OCI-LY7 (cell line): ENCODE results near the gene FAM107A. TPM values are rescaled to one million over a fixed set of nuclear protein-coding genes. Genes with fewer than 3 reads are reported as not detected.

Source experiments
- BruUV-seq: library from RNA; stranded (reverse); fragments of 400-500 nt; replicated peaks from 2 replicates; lab custom pipeline; 2021; lab: Mats Ljungman, UMichigan
- CTCF ChIA-PET: fragments of 300-600 bp; sonication (Branson Sonifier 250); formaldehyde crosslinking; loops from one replicate; lab custom pipeline; 2022; ENCODE audit warnings: antibody characterized with exemption; ENCODE audit not compliant: unreplicated experiment; lab: Charles Lee
- POLR2A ChIA-PET: fragments of 300-600 bp; sonication (Branson Sonifier 250); formaldehyde crosslinking; loops from one replicate; lab custom pipeline; 2022; ENCODE audit warnings: antibody characterized with exemption; lab: Charles Lee
- DNase-seq: peaks from one replicate; pipeline ENCODE4 v3.0.0-alpha.2; 2015; ENCODE audit warnings: low spot score
- H2AFZ ChIP-seq: fragments of 200-600 bp; sonication (generic), shearing (Covaris generic); 2 replicates; pipeline ENCODE4 v1.6.1; 2014; ENCODE audit warnings: mild to moderate bottlenecking, antibody characterized with exemption, low read length, moderate library complexity
- H3K27ac ChIP-seq: fragments of 200-600 bp; sonication (generic); 2 replicates; pipeline ENCODE4 v1.5.1; 2014; ENCODE audit warnings: mixed run types, low read depth, mild to moderate bottlenecking, moderate library complexity, low read length, inconsistent platforms; ENCODE audit not compliant: poor library complexity, severe bottlenecking
- H3K36me3 ChIP-seq: fragments of 200-600 bp; sonication (generic); 2 replicates; pipeline ENCODE4 v1.6.1; 2014; ENCODE audit warnings: mild to moderate bottlenecking, antibody characterized with exemption, low read length, moderate library complexity, mixed read lengths; ENCODE audit not compliant: insufficient read depth
- H3K4me1 ChIP-seq: fragments of 200-600 bp; sonication (generic); 2 replicates; pipeline ENCODE4 v1.5.1; 2014; ENCODE audit warnings: mild to moderate bottlenecking, low read length; ENCODE audit not compliant: insufficient read depth, poor library complexity, severe bottlenecking
- H3K4me2 ChIP-seq: fragments of 200-600 bp; sonication (generic); 2 replicates; pipeline ENCODE4 v1.6.1; 2014; ENCODE audit warnings: mild to moderate bottlenecking, low read length
- H3K4me3 ChIP-seq: fragments of 200-600 bp; sonication (generic); 2 replicates; pipeline ENCODE4 v1.5.1; 2014; ENCODE audit warnings: mild to moderate bottlenecking, low read depth, low read length; ENCODE audit not compliant: poor library complexity, severe bottlenecking
- H3K79me2 ChIP-seq: fragments of 200-600 bp; sonication (generic); 2 replicates; pipeline ENCODE4 v1.6.1; 2016; ENCODE audit warnings: low read depth, mild to moderate bottlenecking, low read length, moderate library complexity, mixed read lengths; ENCODE audit not compliant: insufficient read depth
- H3K9me2 ChIP-seq: fragments of 200-600 bp; sonication (generic); 2 replicates; pipeline ENCODE4 v1.6.1; 2016; ENCODE audit warnings: mild to moderate bottlenecking, low read length, mixed read lengths; ENCODE audit not compliant: insufficient read depth
- H3K9me3 ChIP-seq: fragments of 200-600 bp; sonication (generic); 2 replicates; pipeline ENCODE4 v1.6.1; 2014; ENCODE audit warnings: mild to moderate bottlenecking, mixed run types, low read length, mixed read lengths
- H4K20me1 ChIP-seq: fragments of 200-600 bp; sonication (generic); 2 replicates; pipeline ENCODE4 v1.6.1; 2014; ENCODE audit warnings: mild to moderate bottlenecking, antibody characterized with exemption, low read length, moderate library complexity, mixed read lengths; ENCODE audit not compliant: insufficient read depth
- EZH2phosphoT487 ChIP-seq: fragments of 200-600 bp; sonication (generic); IDR thresholded peaks from 2 replicates; pipeline ENCODE4 v1.6.1; 2018; ENCODE audit warnings: low read depth, borderline replicate concordance, mild to moderate bottlenecking, mixed run types, antibody characterized with exemption, low read length, moderate library complexity, mixed read lengths
- intact Hi-C: fragments of 100-400 bp; cut with micrococcal nuclease; formaldehyde crosslinking; loops from one replicate; pipeline ENCODE4 v1.10.0; 2022; ENCODE audit not compliant: unreplicated experiment
- total RNA-seq, 2 experiments: library from RNA; depleted of rRNA in 1 of 2; stranded (reverse); fragments of >200 nt in 1 of 2; shearing (Covaris generic) in 1 of 2; gene quantifications; 2 replicates each; pipeline ENCODE4 v1.2.3, GENCODE V29; 2014 to 2022
- TF ChIP-seq, protein P1 (sequence below): fragments of 200-600 bp; sonication (generic); conservative IDR thresholded peaks from 2 replicates; pipeline ENCODE4 v1.5.1; 2014; ENCODE audit warnings: mild to moderate bottlenecking, antibody characterized with exemption, low read length, moderate library complexity, mixed read lengths

The FAM107A gene
- total RNA-seq, 2 experiments from 2014 or later, result not detected

- ChIA-PET POLR2A (interaction anchor here (1.2 kb wide), 1 partner anchor 64 kb away, joined by 3 read pairs; no protein-coding TSS in a partner anchor), CTCF (interaction anchor here (0.5 to 1.0 kb wide), 2 partner anchors 100 to 492 kb away, joined by 4 read pairs; no protein-coding TSS in a partner anchor)
- Histone ChIP-seq H2AFZ (no peak overlapping the region), H3K36me3 (no peaks in the 10 kb centered on the region), H3K9me3 (no peaks in the 10 kb centered on the region), H3K9me2 (no peaks in the 10 kb centered on the region), H4K20me1 (no peaks in the 10 kb centered on the region), H3K4me3 (no peak overlapping the region), H3K4me1 (no peaks in the 10 kb centered on the region), H3K27ac (no peak overlapping the region), H3K4me2 (no peak overlapping the region), H3K79me2 (no peaks in the 10 kb centered on the region)
- no peak for DNase-seq
- intact Hi-C loops, result no loop called here
- no TSS peak for BruUV-seq
- TF ChIP-seq, protein P1, sequence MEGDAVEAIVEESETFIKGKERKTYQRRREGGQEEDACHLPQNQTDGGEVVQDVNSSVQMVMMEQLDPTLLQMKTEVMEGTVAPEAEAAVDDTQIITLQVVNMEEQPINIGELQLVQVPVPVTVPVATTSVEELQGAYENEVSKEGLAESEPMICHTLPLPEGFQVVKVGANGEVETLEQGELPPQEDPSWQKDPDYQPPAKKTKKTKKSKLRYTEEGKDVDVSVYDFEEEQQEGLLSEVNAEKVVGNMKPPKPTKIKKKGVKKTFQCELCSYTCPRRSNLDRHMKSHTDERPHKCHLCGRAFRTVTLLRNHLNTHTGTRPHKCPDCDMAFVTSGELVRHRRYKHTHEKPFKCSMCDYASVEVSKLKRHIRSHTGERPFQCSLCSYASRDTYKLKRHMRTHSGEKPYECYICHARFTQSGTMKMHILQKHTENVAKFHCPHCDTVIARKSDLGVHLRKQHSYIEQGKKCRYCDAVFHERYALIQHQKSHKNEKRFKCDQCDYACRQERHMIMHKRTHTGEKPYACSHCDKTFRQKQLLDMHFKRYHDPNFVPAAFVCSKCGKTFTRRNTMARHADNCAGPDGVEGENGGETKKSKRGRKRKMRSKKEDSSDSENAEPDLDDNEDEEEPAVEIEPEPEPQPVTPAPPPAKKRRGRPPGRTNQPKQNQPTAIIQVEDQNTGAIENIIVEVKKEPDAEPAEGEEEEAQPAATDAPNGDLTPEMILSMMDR, result no peak
- no peak for TF ChIP-seq EZH2phosphoT487
Observed at GRCh38 chr3:58574682-58575081, 2.5 kb downstream of the FAM107A start.

DNA sequence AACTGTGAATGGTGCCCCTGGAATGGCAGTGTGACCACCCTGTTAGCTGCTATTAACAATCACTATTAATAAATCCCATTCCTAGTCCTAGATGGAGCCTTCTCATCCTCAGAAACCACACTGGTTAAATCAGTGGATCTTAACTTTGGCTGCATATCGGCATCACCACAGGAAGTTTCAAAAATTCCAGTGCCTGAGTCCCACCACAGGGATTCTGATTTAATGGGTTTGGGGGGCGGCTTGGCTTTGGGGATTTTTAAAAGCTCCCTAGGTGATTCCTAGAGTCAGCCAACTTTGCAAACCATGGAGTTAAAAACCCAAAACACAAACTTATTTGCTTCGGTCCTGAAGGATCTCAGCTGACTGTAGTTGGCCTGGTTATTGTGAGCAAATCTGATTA, 3.1 kb downstream of the FAM107A start:
- TF ChIP-seq EZH2phosphoT487, result no peak
- TF ChIP-seq, protein P1, result no peak
- Histone ChIP-seq H3K36me3 (no peaks in the 10 kb centered on the region), H3K4me3 (no peak overlapping the region), H3K4me1 (peaks cover 2% of the 10 kb centered on the region), H4K20me1 (no peaks in the 10 kb centered on the region), H3K9me3 (no peaks in the 10 kb centered on the region), H3K27ac (no peak overlapping the region), H3K4me2 (no peak overlapping the region), H3K9me2 (no peaks in the 10 kb centered on the region), H2AFZ (no peak overlapping the region), H3K79me2 (no peaks in the 10 kb centered on the region)
- intact Hi-C loops, result no loop called here
- POLR2A ChIA-PET, result interaction anchor here (1.2 kb wide), 1 partner anchor 64 kb away, joined by 3 read pairs; no protein-coding TSS in a partner anchor
- CTCF ChIA-PET, result interaction anchor here (0.5 to 1.0 kb wide), 2 partner anchors 99 to 491 kb away, joined by 4 read pairs; no protein-coding TSS in a partner anchor
- no peak for DNase-seq
- BruUV-seq, result no TSS peak

GRCh38 chr3:58573640-58574039, 3.6 kb downstream of the FAM107A start:
- ChIA-PET POLR2A (no interaction called here), CTCF (interaction anchor here (1.0 kb wide), 1 partner anchor 99 kb away, joined by 4 read pairs; no protein-coding TSS in a partner anchor)
- Histone ChIP-seq H3K9me3 (no peaks in the 10 kb centered on the region), H2AFZ (no peak overlapping the region), H3K4me2 (no peak overlapping the region), H3K79me2 (no peaks in the 10 kb centered on the region), H3K4me3 (no peak overlapping the region), H3K4me1 (peaks cover 7% of the 10 kb centered on the region), H3K27ac (no peak overlapping the region), H4K20me1 (no peaks in the 10 kb centered on the region), H3K36me3 (no peaks in the 10 kb centered on the region), H3K9me2 (no peaks in the 10 kb centered on the region)
- TF ChIP-seq, protein P1, result no peak
- BruUV-seq, result no TSS peak
- DNase-seq, result no peak
- intact Hi-C loops, result no loop called here
